Ishikawa (cell line): ENCODE data around the gene CACNA2D3.

ENCODE experiments used
- CEBPB ChIP-seq: IDR thresholded peaks from 2 replicates; pipeline ENCODE4 v1.6.1; 2012
- CREB1 ChIP-seq: IDR thresholded peaks from 2 replicates; pipeline ENCODE4 v1.6.1; 2012; ENCODE audit warnings: low read depth
- EGR1 ChIP-seq: IDR thresholded peaks from 2 replicates; pipeline ENCODE4 v1.6.1; 2012
- EP300 ChIP-seq: IDR thresholded peaks from 2 replicates; pipeline ENCODE4 v1.6.1; 2012; ENCODE audit warnings: borderline replicate concordance
- FOXM1 ChIP-seq: IDR thresholded peaks from 2 replicates; pipeline ENCODE4 v1.6.1; 2012; ENCODE audit warnings: low read depth, borderline replicate concordance
- NFIC ChIP-seq: IDR thresholded peaks from 2 replicates; pipeline ENCODE4 v1.6.1; 2012
- RAD21 ChIP-seq: IDR thresholded peaks from 2 replicates; pipeline ENCODE4 v1.6.1; 2012; ENCODE audit warnings: low read depth
- TAF1 ChIP-seq: IDR thresholded peaks from 2 replicates; pipeline ENCODE4 v1.6.1; 2012; ENCODE audit warnings: low read depth, mild to moderate bottlenecking
- TCF12 ChIP-seq: IDR thresholded peaks from 2 replicates; pipeline ENCODE4 v1.6.1; 2012; ENCODE audit warnings: low read depth
- TEAD4 ChIP-seq: IDR thresholded peaks from 2 replicates; pipeline ENCODE4 v1.6.1; 2012
- YY1 ChIP-seq: IDR thresholded peaks from 2 replicates; pipeline ENCODE4 v1.6.1; 2012; ENCODE audit warnings: low read depth
- ZBTB7A ChIP-seq: IDR thresholded peaks from 2 replicates; pipeline ENCODE4 v1.6.1; 2012; ENCODE audit warnings: low read depth
- TF ChIP-seq, protein P1 (sequence below): IDR thresholded peaks from 2 replicates; pipeline ENCODE4 v1.6.1; 2012
- TF ChIP-seq, protein P2 (sequence below): IDR thresholded peaks from 2 replicates; pipeline ENCODE4 v1.6.1; 2012
- TF ChIP-seq, protein P3 (sequence below): IDR thresholded peaks from 2 replicates; pipeline ENCODE4 v1.6.1; 2012; ENCODE audit warnings: low read depth, mild to moderate bottlenecking

CACNA2D3 gene

DNA sequence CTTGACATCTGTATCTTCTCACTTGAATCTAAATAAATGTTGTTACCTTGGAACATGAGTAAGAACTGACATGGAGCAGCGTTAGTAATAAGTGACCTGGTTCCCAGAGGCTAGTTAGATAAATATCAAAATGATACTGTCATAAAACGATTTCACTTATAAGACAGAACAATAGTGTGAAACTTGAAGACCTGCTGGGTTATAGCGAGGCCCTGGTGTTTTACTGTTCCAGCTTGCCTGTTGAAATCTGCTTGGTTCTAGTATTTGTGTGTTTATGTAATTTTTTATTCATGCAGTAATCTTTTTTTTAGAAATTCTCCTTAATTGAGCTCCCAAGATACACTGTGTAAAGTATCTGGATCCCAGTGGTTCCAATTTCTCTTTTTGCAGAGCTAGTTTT is 129.4 kb downstream of the CACNA2D3 start:
- TF ChIP-seq EGR1 (no peak), CEBPB (no peak), TCF12 (no peak), FOXM1 (no peak), YY1 (no peak), EP300 (no peak), NFIC (no peak), CREB1 (no peak), TAF1 (no peak)
- TF ChIP-seq, protein P1, sequence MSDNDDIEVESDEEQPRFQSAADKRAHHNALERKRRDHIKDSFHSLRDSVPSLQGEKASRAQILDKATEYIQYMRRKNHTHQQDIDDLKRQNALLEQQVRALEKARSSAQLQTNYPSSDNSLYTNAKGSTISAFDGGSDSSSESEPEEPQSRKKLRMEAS: no peak

DNA sequence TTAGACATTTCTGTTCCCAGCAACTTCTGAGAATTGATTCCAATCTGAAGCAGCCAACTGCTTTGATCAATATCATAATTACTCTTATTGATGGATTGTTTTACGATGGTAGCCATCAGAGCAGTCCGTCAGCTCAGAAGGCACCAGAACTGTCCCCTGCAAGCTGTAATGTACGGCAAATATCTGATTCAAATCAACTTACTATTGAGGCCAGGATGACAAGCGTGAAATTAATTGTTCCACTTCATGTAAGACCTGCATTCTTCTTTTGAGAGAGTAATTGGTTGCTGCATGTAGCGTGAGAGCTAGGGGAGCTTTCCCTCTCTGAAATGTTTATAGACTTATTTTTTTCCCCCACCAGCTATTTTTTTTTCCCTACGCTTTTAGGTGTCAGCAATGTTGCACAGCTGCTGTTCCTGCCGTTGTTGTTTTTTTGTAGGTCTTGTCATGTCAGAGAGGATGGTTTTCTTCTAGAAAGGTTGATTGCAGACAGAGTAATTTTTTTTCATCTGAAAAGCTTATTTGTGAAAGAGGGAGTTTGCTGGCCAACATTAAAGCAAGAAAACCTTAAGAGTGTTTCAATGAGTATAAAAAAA is 134.9 kb downstream of the CACNA2D3 start:
- TF ChIP-seq CREB1 (no peak), ZBTB7A (no peak), RAD21 (no peak)
- TF ChIP-seq, protein P2, sequence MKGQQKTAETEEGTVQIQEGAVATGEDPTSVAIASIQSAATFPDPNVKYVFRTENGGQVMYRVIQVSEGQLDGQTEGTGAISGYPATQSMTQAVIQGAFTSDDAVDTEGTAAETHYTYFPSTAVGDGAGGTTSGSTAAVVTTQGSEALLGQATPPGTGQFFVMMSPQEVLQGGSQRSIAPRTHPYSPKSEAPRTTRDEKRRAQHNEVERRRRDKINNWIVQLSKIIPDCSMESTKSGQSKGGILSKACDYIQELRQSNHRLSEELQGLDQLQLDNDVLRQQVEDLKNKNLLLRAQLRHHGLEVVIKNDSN: no peak

DNA sequence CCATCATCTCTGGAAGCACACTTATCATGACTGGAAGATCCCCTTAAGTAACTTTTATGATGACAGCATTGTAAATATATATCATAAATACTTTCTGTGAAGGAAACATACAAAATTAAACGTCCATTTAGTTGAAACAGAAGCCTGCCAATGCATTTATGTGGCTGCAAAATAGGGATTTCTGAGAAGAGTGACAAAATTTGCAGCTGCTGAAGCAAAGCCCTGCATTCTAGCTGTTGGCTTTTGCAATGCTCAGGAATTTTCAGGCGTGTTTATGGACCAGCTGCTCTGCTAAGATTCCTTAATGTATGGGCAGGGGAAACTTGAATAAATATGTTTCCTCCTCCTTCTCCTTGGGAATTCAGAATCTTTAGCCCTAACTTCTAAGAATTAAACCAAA is 137.3 kb downstream of the CACNA2D3 start:
- TF ChIP-seq YY1 (no peak), TEAD4 (no peak), FOXM1 (no peak), TAF1 (no peak), ZBTB7A (no peak), CEBPB (no peak), EGR1 (no peak), EP300 (no peak), TCF12 (no peak), CREB1 (no peak), RAD21 (no peak), NFIC (no peak)
- TF ChIP-seq, protein P1: no peak
- TF ChIP-seq, protein P2: no peak
- TF ChIP-seq, protein P3, sequence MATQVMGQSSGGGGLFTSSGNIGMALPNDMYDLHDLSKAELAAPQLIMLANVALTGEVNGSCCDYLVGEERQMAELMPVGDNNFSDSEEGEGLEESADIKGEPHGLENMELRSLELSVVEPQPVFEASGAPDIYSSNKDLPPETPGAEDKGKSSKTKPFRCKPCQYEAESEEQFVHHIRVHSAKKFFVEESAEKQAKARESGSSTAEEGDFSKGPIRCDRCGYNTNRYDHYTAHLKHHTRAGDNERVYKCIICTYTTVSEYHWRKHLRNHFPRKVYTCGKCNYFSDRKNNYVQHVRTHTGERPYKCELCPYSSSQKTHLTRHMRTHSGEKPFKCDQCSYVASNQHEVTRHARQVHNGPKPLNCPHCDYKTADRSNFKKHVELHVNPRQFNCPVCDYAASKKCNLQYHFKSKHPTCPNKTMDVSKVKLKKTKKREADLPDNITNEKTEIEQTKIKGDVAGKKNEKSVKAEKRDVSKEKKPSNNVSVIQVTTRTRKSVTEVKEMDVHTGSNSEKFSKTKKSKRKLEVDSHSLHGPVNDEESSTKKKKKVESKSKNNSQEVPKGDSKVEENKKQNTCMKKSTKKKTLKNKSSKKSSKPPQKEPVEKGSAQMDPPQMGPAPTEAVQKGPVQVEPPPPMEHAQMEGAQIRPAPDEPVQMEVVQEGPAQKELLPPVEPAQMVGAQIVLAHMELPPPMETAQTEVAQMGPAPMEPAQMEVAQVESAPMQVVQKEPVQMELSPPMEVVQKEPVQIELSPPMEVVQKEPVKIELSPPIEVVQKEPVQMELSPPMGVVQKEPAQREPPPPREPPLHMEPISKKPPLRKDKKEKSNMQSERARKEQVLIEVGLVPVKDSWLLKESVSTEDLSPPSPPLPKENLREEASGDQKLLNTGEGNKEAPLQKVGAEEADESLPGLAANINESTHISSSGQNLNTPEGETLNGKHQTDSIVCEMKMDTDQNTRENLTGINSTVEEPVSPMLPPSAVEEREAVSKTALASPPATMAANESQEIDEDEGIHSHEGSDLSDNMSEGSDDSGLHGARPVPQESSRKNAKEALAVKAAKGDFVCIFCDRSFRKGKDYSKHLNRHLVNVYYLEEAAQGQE: no peak

DNA sequence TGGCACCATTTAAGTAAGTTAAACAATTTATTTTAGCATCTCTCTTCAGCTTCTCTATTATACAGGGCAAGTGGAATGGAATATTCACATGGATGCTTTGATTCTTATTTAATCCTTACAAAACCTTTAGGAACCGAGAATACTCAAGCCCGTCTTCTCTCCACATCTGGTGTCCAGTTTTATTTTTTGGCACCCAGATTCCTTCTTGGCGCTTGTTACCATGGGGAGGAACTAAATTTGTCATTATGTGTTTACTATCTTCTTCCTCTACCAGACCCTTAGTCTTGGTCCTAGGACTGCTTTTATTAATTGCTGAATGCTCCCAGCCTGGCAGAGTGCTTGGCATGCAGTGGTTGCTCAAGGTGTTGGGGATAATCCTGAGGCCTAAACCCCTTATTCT is 138.8 kb downstream of the CACNA2D3 start:
- TF ChIP-seq EP300 (no peak), FOXM1 (no peak), RAD21 (no peak), EGR1 (no peak), TAF1 (no peak), NFIC (no peak), TEAD4 (no peak), CREB1 (no peak), YY1 (no peak), TCF12 (no peak), CEBPB (no peak)
- TF ChIP-seq, protein P2: no peak
- TF ChIP-seq, protein P3: no peak
- TF ChIP-seq, protein P1: no peak

DNA sequence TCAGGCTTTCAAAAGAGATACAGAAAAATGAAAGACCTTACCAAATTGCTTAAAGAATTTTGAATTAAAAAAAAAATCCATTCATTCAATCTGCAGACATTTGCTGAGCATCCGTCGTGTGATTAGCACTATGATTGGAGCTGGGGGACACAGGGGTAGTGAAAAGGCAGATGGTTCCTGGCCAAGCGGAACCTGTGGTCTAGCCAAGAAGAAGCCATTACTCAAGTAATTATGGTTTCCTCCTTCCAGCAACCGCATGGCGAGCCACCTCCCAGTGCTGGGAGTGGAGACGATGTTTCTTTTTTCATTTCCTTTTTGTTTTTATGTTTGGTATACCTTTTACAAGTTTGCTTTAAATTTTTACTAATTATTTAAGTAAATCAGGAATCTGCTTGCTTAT is 140.2 kb downstream of the CACNA2D3 start:
- TF ChIP-seq CEBPB: no peak
- TF ChIP-seq, protein P2: no peak
- TF ChIP-seq EGR1: no peak
